Parathyroid adenoma (tissue), 2 donors: ENCODE measurements around the gene GNG11.

ENCODE experiments used
- H2AFZ ChIP-seq: fragments of 300-600 bp; sonication (generic); one replicate; pipeline ENCODE4 v1.7.0; 2017; ENCODE audit warnings: antibody characterized with exemption, mild to moderate bottlenecking
- H3K27ac ChIP-seq: fragments of 300-600 bp; sonication (generic); one replicate; pipeline ENCODE4 v1.7.0; 2017
- H3K27me3 ChIP-seq: fragments of 300-600 bp; sonication (generic); one replicate; pipeline ENCODE4 v1.7.0; 2017; ENCODE audit warnings: low read length; ENCODE audit not compliant: control insufficient read depth, insufficient read depth
- H3K36me3 ChIP-seq: fragments of 300-600 bp; sonication (generic); one replicate; pipeline ENCODE4 v1.7.0; 2017; ENCODE audit warnings: low read length; ENCODE audit not compliant: control insufficient read depth, insufficient read depth
- H3K4me1 ChIP-seq: fragments of 300-600 bp; sonication (generic); one replicate; pipeline ENCODE4 v1.7.0; 2017; ENCODE audit warnings: control low read depth
- H3K4me2 ChIP-seq: fragments of 300-600 bp; sonication (generic); one replicate; pipeline ENCODE4 v1.7.0; 2017; ENCODE audit warnings: low read length
- H3K4me3 ChIP-seq: fragments of 300-600 bp; sonication (generic); one replicate; pipeline ENCODE4 v1.7.0; 2017; ENCODE audit warnings: low read depth, low read length
- H3K79me2 ChIP-seq: fragments of 300-600 bp; sonication (generic); one replicate; pipeline ENCODE4 v1.7.0; 2017; ENCODE audit warnings: control low read depth
- H3K9ac ChIP-seq: fragments of 300-600 bp; sonication (generic); one replicate; pipeline ENCODE4 v1.7.0; 2017; ENCODE audit warnings: mild to moderate bottlenecking
- H3K9me3 ChIP-seq: fragments of 300-600 bp; sonication (generic); one replicate; pipeline ENCODE4 v1.7.0; 2017; ENCODE audit warnings: low read length; ENCODE audit not compliant: control insufficient read depth
- TF ChIP-seq, protein P1 (sequence below): fragments of 300-600 bp; sonication (generic); IDR thresholded peaks from one replicate; pipeline ENCODE4 v1.7.0; 2017; ENCODE audit warnings: antibody characterized with exemption, mild to moderate bottlenecking
- donor health status: primary hyperparathyroidism.

GNG11 gene

DNA sequence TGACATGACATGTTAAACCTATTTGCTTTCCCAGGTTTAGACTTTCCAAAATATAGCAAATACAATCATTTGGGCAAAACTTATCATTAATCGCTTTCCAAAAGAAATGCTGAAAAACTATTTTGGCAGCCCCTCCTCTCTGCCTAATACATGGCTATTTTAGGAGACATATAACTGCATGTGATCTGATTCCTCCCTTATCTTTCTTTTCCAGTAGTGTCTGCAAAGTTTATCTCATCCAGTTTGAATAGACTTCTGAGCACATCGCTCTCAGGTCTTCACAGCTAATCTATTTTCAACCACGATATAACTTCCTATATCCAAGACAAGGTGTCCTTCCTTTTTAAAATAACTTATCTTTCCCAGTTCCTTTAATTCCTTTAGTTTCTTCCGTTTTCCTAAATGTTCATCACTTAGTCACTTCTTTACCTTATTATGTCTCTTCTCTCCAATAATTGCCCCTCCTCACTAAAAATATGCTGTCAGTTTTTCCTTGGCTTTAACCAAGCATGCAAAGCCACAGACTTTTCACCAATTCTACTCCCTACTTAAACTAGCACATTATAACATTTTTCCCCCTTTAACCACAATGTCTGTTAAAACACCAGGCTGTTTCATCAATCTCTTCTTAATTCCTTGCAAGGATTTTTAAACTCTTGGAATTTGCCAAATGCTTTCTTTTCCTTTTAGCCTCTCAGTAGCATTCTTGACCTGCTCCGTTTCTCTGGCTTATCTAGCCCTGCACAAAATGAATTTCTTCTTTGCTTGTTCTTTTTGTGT is 24.4 kb downstream of the GNG11 start:
- H3K27me3 ChIP-seq = no peaks in the 10 kb centered on the region
- H3K9me3 ChIP-seq = no peaks in the 10 kb centered on the region
- H3K9ac ChIP-seq = no peak overlapping the region
- H3K4me3 ChIP-seq = no peak overlapping the region
- no peak overlapping the region for H3K4me2 ChIP-seq
- H3K4me1 ChIP-seq = no peaks in the 10 kb centered on the region
- no peak overlapping the region for H3K27ac ChIP-seq
- H3K36me3 ChIP-seq = no peaks in the 10 kb centered on the region
- TF ChIP-seq, protein P1, sequence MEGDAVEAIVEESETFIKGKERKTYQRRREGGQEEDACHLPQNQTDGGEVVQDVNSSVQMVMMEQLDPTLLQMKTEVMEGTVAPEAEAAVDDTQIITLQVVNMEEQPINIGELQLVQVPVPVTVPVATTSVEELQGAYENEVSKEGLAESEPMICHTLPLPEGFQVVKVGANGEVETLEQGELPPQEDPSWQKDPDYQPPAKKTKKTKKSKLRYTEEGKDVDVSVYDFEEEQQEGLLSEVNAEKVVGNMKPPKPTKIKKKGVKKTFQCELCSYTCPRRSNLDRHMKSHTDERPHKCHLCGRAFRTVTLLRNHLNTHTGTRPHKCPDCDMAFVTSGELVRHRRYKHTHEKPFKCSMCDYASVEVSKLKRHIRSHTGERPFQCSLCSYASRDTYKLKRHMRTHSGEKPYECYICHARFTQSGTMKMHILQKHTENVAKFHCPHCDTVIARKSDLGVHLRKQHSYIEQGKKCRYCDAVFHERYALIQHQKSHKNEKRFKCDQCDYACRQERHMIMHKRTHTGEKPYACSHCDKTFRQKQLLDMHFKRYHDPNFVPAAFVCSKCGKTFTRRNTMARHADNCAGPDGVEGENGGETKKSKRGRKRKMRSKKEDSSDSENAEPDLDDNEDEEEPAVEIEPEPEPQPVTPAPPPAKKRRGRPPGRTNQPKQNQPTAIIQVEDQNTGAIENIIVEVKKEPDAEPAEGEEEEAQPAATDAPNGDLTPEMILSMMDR = no peak
- H3K79me2 ChIP-seq = no peaks in the 10 kb centered on the region
- H2AFZ ChIP-seq = no peak overlapping the region

DNA sequence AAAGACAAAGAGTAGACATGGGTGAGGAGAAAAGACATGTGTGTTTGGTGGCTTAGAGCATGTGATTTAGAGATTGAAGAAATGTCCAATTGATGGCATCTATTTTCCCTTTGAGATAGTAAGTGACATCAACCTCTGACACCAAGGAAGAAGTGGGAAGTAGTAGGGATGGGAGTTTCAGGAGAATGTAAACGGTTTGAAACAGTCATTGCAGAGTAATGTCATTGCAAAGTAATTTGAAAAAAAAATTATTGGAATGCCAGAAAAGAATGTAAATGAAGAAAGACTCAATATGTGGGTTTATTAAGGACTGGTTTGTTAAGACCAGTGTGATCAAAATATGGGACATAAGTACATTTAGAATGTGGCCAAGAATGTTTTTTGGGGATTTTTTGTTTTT is 26.6 kb downstream of the GNG11 start:
- H3K9ac ChIP-seq = no peak overlapping the region
- TF ChIP-seq, protein P1 = no peak
- H3K27me3 ChIP-seq = no peaks in the 10 kb centered on the region
- no peak overlapping the region for H3K4me2 ChIP-seq
- no peak overlapping the region for H3K4me3 ChIP-seq
- H3K9me3 ChIP-seq = no peaks in the 10 kb centered on the region
- H2AFZ ChIP-seq = no peak overlapping the region
- no peak overlapping the region for H3K27ac ChIP-seq
- no peaks in the 10 kb centered on the region for H3K79me2 ChIP-seq
- H3K4me1 ChIP-seq = no peaks in the 10 kb centered on the region
- H3K36me3 ChIP-seq = no peaks in the 10 kb centered on the region

DNA sequence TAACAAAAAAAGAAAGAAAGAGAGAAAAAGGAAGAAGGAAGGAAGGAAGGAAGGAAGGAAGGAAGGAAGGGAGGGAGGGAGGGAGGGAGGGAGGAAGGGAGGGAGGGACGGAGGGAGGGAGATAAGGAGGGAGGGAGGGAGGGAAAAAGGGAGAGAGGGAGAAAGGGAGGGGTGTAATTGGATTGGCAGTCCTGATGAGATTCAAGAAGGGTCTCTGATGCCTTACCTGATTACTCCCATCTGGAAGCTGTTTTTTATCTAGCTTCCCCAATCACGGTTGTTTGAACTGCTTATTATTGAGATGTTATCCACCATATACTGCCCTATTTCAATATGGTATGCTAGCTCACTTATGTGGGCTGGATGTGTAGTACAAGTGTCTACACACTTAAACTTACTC is 27.3 kb downstream of the GNG11 start:
- no peaks in the 10 kb centered on the region for H3K4me1 ChIP-seq
- TF ChIP-seq, protein P1 = no peak
- no peak overlapping the region for H2AFZ ChIP-seq
- no peaks in the 10 kb centered on the region for H3K9me3 ChIP-seq
- H3K79me2 ChIP-seq = no peaks in the 10 kb centered on the region
- no peak overlapping the region for H3K4me3 ChIP-seq
- no peak overlapping the region for H3K4me2 ChIP-seq
- H3K27ac ChIP-seq = no peak overlapping the region
- no peak overlapping the region for H3K9ac ChIP-seq
- H3K36me3 ChIP-seq = no peaks in the 10 kb centered on the region
- no peaks in the 10 kb centered on the region for H3K27me3 ChIP-seq

DNA sequence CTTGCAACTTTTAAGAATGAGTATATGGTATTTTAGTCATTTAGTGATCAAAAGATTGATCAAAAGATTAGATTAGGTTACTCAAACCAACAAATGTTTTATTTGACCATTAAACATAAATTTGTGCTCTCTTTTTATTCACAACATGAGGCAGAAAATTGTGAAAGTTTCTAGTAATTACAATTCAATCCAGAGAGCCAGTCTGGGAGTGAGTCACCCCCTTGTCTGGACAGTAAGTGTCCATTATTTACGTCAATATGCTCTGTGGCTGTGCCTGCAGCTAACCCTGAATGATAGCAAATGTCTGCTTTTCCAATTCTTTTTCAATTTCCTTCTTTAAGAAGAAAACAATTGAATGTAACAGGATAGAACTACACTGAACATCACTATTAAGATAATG is 27.9 kb downstream of the GNG11 start:
- no peaks in the 10 kb centered on the region for H3K27me3 ChIP-seq
- no peak overlapping the region for H3K27ac ChIP-seq
- H3K4me1 ChIP-seq = no peaks in the 10 kb centered on the region
- H2AFZ ChIP-seq = no peak overlapping the region
- H3K9me3 ChIP-seq = no peaks in the 10 kb centered on the region
- no peak overlapping the region for H3K4me2 ChIP-seq
- H3K36me3 ChIP-seq = no peaks in the 10 kb centered on the region
- TF ChIP-seq, protein P1 = no peak
- no peak overlapping the region for H3K4me3 ChIP-seq
- H3K79me2 ChIP-seq = no peaks in the 10 kb centered on the region
- no peak overlapping the region for H3K9ac ChIP-seq

DNA sequence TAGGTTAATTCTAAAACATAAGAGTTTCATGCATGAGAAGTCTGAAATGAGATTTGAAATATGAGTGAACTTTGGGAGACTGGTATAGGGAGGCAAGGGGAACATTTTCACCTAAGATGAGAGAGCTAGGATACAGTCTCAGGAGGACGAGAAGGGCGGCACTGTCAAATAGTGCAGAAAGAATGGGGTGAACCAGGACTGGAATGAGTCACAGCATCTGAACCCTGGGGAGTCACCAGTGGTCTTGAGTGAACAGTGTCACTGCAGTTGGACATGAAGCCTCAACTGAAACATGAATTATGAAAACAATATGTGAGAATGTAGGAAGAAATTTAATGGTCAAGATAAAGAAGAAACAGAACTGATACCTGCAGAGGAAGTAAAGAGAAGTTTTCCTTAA is 33.8 kb downstream of the GNG11 start:
- no peak overlapping the region for H3K4me3 ChIP-seq
- TF ChIP-seq, protein P1 = no peak
- H3K9ac ChIP-seq = no peak overlapping the region
- no peak overlapping the region for H3K27ac ChIP-seq
- H3K9me3 ChIP-seq = no peaks in the 10 kb centered on the region
- no peaks in the 10 kb centered on the region for H3K27me3 ChIP-seq
- H3K4me2 ChIP-seq = no peak overlapping the region
- no peaks in the 10 kb centered on the region for H3K4me1 ChIP-seq
- H2AFZ ChIP-seq = no peak overlapping the region
- H3K79me2 ChIP-seq = no peaks in the 10 kb centered on the region
- no peaks in the 10 kb centered on the region for H3K36me3 ChIP-seq
